ENCODE results near the gene MAP2K3.

Gene MAP2K3

GRCh38 chr17:21286066-21286770 lies 1.7 kb downstream of the MAP2K3 start:
- Mint-ChIP-seq H3K27me3 (no peaks in the 10 kb centered on the region), H3K27ac (peak overlapping the region; percentile 99), H3K4me1 (ENCODE audit: low read depth) (peaks cover 64% of the 10 kb centered on the region), H3K36me3 (ENCODE audit: low read depth) (peaks cover 43% of the 10 kb centered on the region), H3K4me3 (peak overlapping the region; percentile 100), H3K9me3 (no peaks in the 10 kb centered on the region)

- Mint-ChIP-seq H3K4me1 (ENCODE audit: low read depth) (peaks cover 63% of the 10 kb centered on the region), H3K27ac (peak overlapping the region; percentile 99), H3K4me3 (peak overlapping the region; percentile 100), H3K27me3 (no peaks in the 10 kb centered on the region), H3K9me3 (no peaks in the 10 kb centered on the region), H3K36me3 (ENCODE audit: low read depth) (peaks cover 51% of the 10 kb centered on the region)
These were observed 2.6 kb downstream of the MAP2K3 start for GRCh38 chr17:21286909-21287702.

GRCh38 chr17:21287703-21288449 lies 3.4 kb downstream of the MAP2K3 start:
- peak overlapping the region; percentile 100 for H3K4me3 Mint-ChIP-seq
- H3K27ac Mint-ChIP-seq, result peak overlapping the region; percentile 99
- peaks cover 61% of the 10 kb centered on the region for H3K4me1 Mint-ChIP-seq (ENCODE audit: low read depth)
- no peaks in the 10 kb centered on the region for H3K9me3 Mint-ChIP-seq
- no peaks in the 10 kb centered on the region for H3K27me3 Mint-ChIP-seq
- H3K36me3 Mint-ChIP-seq (ENCODE audit: low read depth), result peaks cover 55% of the 10 kb centered on the region

GRCh38 chr17:21288571-21289017 lies 4.1 kb downstream of the MAP2K3 start:
- H3K36me3 Mint-ChIP-seq (ENCODE audit: low read depth), result peaks cover 55% of the 10 kb centered on the region
- peak overlapping the region; percentile 100 for H3K4me3 Mint-ChIP-seq
- H3K27ac Mint-ChIP-seq, result peak overlapping the region; percentile 99
- H3K9me3 Mint-ChIP-seq, result no peaks in the 10 kb centered on the region
- no peaks in the 10 kb centered on the region for H3K27me3 Mint-ChIP-seq
- H3K4me1 Mint-ChIP-seq (ENCODE audit: low read depth), result peaks cover 60% of the 10 kb centered on the region

GRCh38 chr17:21289175-21289901 lies 4.8 kb downstream of the MAP2K3 start:
- H3K27ac Mint-ChIP-seq, result peak overlapping the region; percentile 99
- peaks cover 62% of the 10 kb centered on the region for H3K4me1 Mint-ChIP-seq (ENCODE audit: low read depth)
- peak overlapping the region; percentile 100 for H3K4me3 Mint-ChIP-seq
- no peaks in the 10 kb centered on the region for H3K9me3 Mint-ChIP-seq
- no peaks in the 10 kb centered on the region for H3K27me3 Mint-ChIP-seq
- H3K36me3 Mint-ChIP-seq (ENCODE audit: low read depth), result peaks cover 59% of the 10 kb centered on the region

- peaks cover 69% of the 10 kb centered on the region for H3K4me1 Mint-ChIP-seq (ENCODE audit: low read depth)
- H3K27ac Mint-ChIP-seq, result peak overlapping the region; percentile 74
- no peaks in the 10 kb centered on the region for H3K9me3 Mint-ChIP-seq
- H3K27me3 Mint-ChIP-seq, result no peaks in the 10 kb centered on the region
- peaks cover 66% of the 10 kb centered on the region for H3K36me3 Mint-ChIP-seq (ENCODE audit: low read depth)
- no peak overlapping the region for H3K4me3 Mint-ChIP-seq
These were observed 5.5 kb downstream of the MAP2K3 start for GRCh38 chr17:21289902-21290571.

- H3K27me3 Mint-ChIP-seq, result no peaks in the 10 kb centered on the region
- H3K4me1 Mint-ChIP-seq (ENCODE audit: low read depth), result peaks cover 71% of the 10 kb centered on the region
- peaks cover 53% of the 10 kb centered on the region for H3K36me3 Mint-ChIP-seq (ENCODE audit: low read depth)
- H3K4me3 Mint-ChIP-seq, result no peak overlapping the region
- H3K27ac Mint-ChIP-seq, result no peak overlapping the region
- H3K9me3 Mint-ChIP-seq, result no peaks in the 10 kb centered on the region
These were observed 6.8 kb downstream of the MAP2K3 start for GRCh38 chr17:21291357-21291756.

GRCh38 chr17:21291862-21292261 lies 7.4 kb downstream of the MAP2K3 start:
- Mint-ChIP-seq H3K27ac (no peak overlapping the region), H3K4me1 (ENCODE audit: low read depth) (peaks cover 67% of the 10 kb centered on the region), H3K27me3 (no peaks in the 10 kb centered on the region), H3K4me3 (no peak overlapping the region), H3K9me3 (no peaks in the 10 kb centered on the region), H3K36me3 (ENCODE audit: low read depth) (peaks cover 53% of the 10 kb centered on the region)

- H3K27me3 Mint-ChIP-seq, result no peaks in the 10 kb centered on the region
- peaks cover 55% of the 10 kb centered on the region for H3K4me1 Mint-ChIP-seq (ENCODE audit: low read depth)
- no peaks in the 10 kb centered on the region for H3K9me3 Mint-ChIP-seq
- peaks cover 50% of the 10 kb centered on the region for H3K36me3 Mint-ChIP-seq (ENCODE audit: low read depth)
- no peak overlapping the region for H3K4me3 Mint-ChIP-seq
- H3K27ac Mint-ChIP-seq, result no peak overlapping the region
These were observed 8.6 kb downstream of the MAP2K3 start for GRCh38 chr17:21292867-21293830.

- no peak overlapping the region for H3K4me3 Mint-ChIP-seq
- no peak overlapping the region for H3K27ac Mint-ChIP-seq
- H3K4me1 Mint-ChIP-seq (ENCODE audit: low read depth), result peaks cover 49% of the 10 kb centered on the region
- no peaks in the 10 kb centered on the region for H3K27me3 Mint-ChIP-seq
- peaks cover 44% of the 10 kb centered on the region for H3K36me3 Mint-ChIP-seq (ENCODE audit: low read depth)
- H3K9me3 Mint-ChIP-seq, result no peaks in the 10 kb centered on the region
These were observed 9.3 kb downstream of the MAP2K3 start for GRCh38 chr17:21293831-21294210.

- no peak overlapping the region for H3K4me3 Mint-ChIP-seq
- peak overlapping the region; percentile 49 for H3K27ac Mint-ChIP-seq
- peaks cover 44% of the 10 kb centered on the region for H3K4me1 Mint-ChIP-seq (ENCODE audit: low read depth)
- peaks cover 42% of the 10 kb centered on the region for H3K36me3 Mint-ChIP-seq (ENCODE audit: low read depth)
- H3K9me3 Mint-ChIP-seq, result no peaks in the 10 kb centered on the region
- no peaks in the 10 kb centered on the region for H3K27me3 Mint-ChIP-seq
These were observed 10.0 kb downstream of the MAP2K3 start for GRCh38 chr17:21294321-21295035.

- H3K27me3 Mint-ChIP-seq, result no peaks in the 10 kb centered on the region
- H3K36me3 Mint-ChIP-seq (ENCODE audit: low read depth), result peaks cover 45% of the 10 kb centered on the region
- no peak overlapping the region for H3K4me3 Mint-ChIP-seq
- H3K27ac Mint-ChIP-seq, result peak overlapping the region; percentile 49
- no peaks in the 10 kb centered on the region for H3K9me3 Mint-ChIP-seq
- peaks cover 38% of the 10 kb centered on the region for H3K4me1 Mint-ChIP-seq (ENCODE audit: low read depth)
These were observed 10.8 kb downstream of the MAP2K3 start for GRCh38 chr17:21295036-21295952.

Data from stimulated activated naive CD8-positive, alpha-beta T cell treated with anti-CD3 and anti-CD28 coated beads, Interleukin-15, Interleukin-2, amounts not matched to agents 100 ng/mL and 50 ng/mL, for 24 hours (primary cell).